CD4-positive, alpha-beta T cell treated with Interleukin-4 for 4 hours (primary cell): ENCODE results near the gene FOXO3.

Source experiments
- DNase-seq: peaks from one replicate; pipeline ENCODE4 v3.0.0-alpha.2; 2020

FOXO3 gene

DNA sequence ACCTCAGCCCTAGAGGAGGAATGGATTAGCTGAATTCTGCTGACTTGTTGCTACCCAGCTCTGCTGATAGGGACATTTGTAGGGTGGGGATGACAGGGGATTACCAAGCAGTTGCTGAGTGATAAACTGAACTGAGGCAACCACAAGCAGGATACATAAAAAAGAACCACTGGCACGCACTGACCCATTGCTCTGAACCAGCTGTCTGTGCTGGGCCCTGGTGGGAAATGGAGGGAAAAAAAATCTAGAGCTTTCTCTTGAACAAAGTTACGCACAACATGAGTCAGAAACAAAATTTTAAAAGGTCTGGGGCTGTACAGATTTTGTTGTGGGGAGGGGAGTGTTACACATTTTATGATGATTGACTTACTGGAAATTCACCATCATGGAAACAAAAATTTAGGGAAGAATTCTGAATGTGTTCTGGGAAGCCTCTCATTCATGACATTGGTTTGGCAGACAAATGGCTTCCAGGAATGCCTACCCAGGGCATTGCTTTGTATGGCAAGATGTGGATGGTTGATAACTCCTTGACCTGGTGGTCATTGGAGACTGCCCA lies 37.7 kb downstream of the FOXO3 start:
- DNase-seq: no peak

GRCh38 chr6:108604156-108604555 lies 43.4 kb downstream of the FOXO3 start:
- DNase-seq: no peak

- no peak for DNase-seq
These were observed 45.6 kb downstream of the FOXO3 start for GRCh38 chr6:108606250-108606690.

DNA sequence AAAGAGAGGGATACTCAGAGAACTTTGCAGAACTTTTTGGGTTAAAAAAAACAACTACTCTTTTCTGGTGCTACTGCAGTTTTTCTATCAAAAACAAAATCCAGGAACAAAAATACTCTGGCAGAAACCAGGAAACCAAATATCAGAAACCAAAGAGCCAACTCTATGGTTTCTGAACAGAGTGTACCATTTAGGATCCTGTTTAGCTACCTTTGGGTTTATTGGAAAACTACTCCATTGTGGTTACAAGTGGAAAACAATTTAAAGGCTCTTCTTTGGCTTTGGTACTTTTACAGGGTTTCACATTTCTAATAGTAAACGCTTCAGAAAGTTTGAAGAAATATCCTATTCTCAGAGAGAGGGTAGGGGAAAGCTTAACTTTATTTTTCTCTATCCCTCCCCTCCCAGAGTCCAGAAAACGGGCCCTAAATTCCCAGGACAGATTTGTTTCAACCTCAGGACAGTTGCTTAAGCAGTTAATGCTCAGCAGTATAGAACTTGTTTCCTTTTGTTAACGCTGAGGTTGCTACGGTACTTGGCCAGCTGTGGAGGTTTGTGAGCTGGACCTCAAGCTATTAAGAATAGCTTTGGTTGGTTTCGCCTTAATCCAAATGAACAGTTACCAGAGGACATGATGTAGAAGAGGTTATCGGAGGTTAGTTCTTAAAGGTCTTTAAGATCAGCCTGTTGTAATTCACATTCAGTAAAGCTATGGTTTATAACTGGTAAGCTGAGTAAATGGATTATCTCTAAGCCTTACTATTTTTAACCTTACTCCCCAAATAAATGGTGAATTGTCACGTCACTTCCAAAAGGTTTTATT lies 47.9 kb downstream of the FOXO3 start:
- DNase-seq: no peak

GRCh38 chr6:108609276-108609769 lies 48.6 kb downstream of the FOXO3 start:
- DNase-seq: no peak

DNA sequence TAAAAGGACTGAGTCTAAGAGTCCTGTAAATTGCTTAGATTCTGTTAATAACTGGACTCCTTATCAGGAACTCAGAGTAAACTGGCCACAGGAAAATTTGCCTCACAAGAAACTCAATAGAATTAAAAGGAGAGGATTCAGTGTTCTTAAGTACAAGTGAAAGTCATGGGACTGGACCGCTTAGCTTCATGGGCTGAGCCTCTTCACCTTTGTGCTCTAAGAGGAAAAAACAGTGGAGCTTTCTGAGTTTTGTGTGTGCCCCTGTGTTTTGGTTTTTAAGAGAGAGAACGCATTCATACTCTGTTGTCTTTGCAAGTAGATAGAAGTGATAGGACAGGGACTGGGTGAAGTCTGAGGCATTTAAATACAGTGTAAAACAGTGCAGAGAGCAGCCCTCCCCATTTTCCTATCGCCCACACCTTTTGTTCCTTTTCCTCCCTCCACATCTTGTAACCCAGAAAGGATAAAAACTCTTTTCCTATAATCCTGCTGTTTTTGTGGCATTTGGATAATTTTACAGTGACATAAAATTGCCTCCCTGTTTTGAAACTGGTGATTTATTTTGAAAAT lies 49.6 kb downstream of the FOXO3 start:
- DNase-seq: no peak

GRCh38 chr6:108610957-108611586 lies 50.4 kb downstream of the FOXO3 start:
- DNase-seq: no peak

- DNase-seq: no peak
These were observed 52.1 kb downstream of the FOXO3 start for GRCh38 chr6:108612852-108613251.

- DNase-seq: no peak
These were observed 55.8 kb downstream of the FOXO3 start for GRCh38 chr6:108616544-108616943.

DNA sequence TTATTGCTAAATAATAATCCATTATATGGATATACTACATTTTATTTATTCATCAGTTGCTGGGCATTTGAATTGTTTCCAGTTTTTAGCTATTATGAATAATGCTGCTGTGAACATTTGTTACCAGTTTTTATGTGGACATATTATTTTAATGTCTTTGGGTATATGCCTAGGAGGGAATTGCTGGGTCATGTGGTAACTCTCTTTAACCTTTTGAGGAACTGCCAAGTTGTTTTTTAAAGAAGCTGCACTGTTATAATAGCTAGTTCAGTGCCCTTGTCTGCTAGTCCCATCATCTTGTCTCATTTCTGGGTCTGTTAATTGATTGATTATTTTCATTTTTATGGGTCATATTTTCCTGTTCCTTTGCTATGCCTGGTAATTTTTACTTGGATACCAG lies 56.3 kb downstream of the FOXO3 start:
- no peak for DNase-seq

GRCh38 chr6:108618623-108619152 lies 58.0 kb downstream of the FOXO3 start:
- no peak for DNase-seq

GRCh38 chr6:108619431-108620197 lies 58.9 kb downstream of the FOXO3 start:
- no peak for DNase-seq

DNA sequence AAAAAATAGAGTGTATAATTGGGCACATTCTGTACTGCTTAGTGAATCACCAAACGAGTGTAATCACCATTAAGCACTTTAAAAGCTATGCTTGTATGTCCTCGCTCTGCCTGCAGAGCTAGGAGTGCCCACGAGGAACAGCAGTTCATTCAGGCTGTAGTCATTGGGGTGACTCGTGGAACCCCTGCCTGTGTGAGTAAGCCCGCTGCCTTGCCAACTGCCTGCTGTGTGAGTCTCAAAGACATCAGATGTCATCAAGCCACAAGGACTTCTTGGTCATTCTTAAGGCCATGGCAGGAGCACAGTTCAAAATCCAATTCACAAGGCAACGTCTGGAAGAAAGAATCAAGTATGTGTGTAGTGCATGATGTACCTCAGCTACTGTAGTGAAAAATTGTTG lies 60.4 kb downstream of the FOXO3 start:
- no peak for DNase-seq

- no peak for DNase-seq
These were observed 62.1 kb downstream of the FOXO3 start for GRCh38 chr6:108622641-108623298.

DNA sequence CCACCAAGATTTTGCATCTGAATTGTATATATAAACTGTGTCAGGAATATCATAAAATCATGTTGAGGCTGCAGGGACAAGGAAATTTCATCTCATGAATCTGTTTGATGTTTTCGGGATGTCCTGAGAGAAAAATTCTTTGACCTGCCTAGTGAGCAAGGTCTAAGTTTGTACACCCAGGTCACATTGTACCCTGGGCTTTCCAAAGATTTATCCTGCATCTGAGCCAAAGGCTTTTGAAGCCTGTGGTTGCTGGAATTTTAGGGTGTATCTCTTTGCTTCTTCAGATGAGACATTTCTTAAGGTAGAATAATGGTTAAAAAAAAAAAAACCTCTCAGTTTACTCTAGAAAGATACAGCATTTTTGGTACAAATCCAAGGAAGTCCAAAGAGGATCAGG lies 63.3 kb downstream of the FOXO3 start:
- DNase-seq: no peak

GRCh38 chr6:108625581-108625980 lies 64.9 kb downstream of the FOXO3 start:
- no peak for DNase-seq

DNA sequence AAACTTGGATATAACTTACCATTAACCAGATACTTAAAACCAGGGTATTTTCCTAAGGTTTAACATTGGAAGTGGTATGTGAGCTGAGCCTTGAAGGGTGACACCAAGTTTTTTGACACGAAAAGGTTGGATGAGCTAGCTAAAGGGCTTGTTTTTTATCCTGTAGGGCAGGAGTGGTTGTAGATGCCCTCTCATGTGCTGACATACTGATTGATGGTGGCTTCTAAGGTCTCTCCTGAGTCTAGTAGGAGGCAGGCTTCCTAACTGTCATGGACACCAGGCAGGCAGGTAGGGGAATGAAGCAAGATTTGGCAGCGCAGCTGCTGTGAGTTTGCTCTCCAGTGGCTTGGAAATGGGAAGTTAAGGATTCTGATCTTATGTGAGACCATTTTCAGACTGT lies 66.1 kb downstream of the FOXO3 start:
- DNase-seq: no peak

DNA sequence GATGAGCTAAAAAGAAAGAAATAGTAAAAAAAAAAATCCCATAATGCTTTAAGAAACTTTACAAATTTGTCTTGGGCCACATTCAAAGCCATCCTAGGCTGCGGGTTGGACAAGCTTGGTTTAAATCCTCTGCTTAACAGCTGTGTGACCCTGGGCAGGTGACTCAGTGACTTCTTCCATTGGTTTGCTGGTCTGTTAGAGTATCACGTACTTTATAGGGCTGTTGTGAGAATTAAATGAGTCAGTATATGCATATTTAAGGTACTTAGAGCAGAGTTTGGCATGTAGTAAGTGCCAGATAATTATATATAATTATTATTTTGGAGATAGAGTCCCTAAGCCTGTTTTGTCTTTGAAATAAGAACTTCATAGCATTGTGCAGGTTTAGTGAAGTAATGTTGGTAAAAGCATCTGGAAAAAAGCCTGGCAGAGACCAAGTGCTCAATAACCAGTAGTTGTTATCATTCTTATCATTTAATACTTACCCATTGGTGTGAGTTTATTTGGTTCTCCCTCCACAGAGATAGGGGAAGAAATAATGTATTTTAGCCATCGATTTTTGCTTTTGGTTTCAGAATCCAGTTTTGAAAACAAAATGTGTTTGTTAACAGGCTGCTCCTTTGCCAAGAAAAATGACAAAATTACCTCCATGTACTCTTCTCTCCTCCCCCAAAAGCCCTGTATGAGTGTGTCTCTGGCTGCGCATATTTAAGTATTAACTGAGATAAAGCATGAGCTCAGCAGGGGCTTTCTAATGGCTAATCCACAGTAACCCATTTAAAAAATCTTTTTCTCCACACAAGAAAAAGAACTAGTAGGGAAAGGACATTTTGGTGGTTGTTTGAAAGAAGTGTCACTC lies 67.2 kb downstream of the FOXO3 start:
- no peak for DNase-seq

- DNase-seq: peak; percentile 39
These were observed 69.5 kb downstream of the FOXO3 start for GRCh38 chr6:108630050-108630714.

GRCh38 chr6:108632441-108632840 lies 71.7 kb downstream of the FOXO3 start:
- DNase-seq: no peak
